ENCODE results near the gene TMEM219.

- TF ChIP-seq CTCF (IDR thresholded peaks at IDR 0.05) (no peak), POLR2A (IDR thresholded peaks at IDR 0.05) (no peak)
Measured at GRCh38 chr16:30006095-30006473, 44.2 kb downstream of the TMEM219 start.

Data from right lobe of liver (tissue), 4 donors.